ACHN (cell line): ENCODE results near the gene NTRK1.

Experiments used
- DNase-seq: peaks from one replicate; pipeline ENCODE4 v3.0.0-alpha.2; 2015
- in situ Hi-C: cut with HindIII; loops from 2 replicates; pipeline ENCODE4 v1.10.0; 2017; ENCODE audit warnings: low sequenced_read_pairs, low pct_ligation_motif_present, low pct_unique_long_range_greater_than_20kb

Gene NTRK1

GRCh38 chr1:156836041-156836654, 24.5 kb upstream of the NTRK1 start:
- in situ Hi-C loops, result no loop called here
- no peak for DNase-seq

GRCh38 chr1:156836892-156837291, 23.8 kb upstream of the NTRK1 start:
- in situ Hi-C loops, result no loop called here
- DNase-seq, result no peak

- DNase-seq, result peak; percentile 34
- in situ Hi-C loops, result no loop called here
Observed at GRCh38 chr1:156838972-156839371, 21.7 kb upstream of the NTRK1 start.

DNA sequence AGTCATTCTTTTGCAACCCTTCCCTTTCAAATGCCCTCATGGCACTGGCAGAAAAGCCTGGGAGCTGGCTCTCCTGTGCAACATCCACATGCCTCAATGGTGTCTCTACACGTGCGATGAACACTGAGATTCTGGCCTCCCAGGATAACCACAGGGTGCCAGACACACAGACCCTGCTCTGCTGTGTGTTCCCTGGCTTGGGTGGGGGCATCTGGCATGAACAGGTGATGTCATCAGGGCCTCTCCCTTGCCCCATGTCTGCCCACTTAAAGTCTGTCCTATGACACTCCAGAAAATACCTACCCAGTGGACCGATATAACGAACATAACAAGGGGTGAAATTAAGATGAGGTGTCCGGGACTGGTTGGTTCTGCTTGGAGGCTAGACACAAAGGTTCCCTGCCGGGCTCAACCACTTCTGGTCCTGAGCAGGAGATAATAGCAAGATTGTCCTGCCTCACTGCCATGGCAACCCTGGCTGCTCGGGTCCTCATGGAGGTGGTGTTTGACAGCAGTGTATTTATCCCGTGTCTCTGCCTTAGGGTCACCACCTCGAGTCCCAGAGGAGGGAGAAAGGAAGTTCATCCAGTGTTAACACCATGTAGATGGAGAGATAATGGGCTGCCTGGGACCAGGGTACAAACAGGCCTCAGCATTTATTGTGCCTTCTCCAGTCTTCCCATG, 21.1 kb upstream of the NTRK1 start:
- in situ Hi-C loops, result no loop called here
- no peak for DNase-seq

DNA sequence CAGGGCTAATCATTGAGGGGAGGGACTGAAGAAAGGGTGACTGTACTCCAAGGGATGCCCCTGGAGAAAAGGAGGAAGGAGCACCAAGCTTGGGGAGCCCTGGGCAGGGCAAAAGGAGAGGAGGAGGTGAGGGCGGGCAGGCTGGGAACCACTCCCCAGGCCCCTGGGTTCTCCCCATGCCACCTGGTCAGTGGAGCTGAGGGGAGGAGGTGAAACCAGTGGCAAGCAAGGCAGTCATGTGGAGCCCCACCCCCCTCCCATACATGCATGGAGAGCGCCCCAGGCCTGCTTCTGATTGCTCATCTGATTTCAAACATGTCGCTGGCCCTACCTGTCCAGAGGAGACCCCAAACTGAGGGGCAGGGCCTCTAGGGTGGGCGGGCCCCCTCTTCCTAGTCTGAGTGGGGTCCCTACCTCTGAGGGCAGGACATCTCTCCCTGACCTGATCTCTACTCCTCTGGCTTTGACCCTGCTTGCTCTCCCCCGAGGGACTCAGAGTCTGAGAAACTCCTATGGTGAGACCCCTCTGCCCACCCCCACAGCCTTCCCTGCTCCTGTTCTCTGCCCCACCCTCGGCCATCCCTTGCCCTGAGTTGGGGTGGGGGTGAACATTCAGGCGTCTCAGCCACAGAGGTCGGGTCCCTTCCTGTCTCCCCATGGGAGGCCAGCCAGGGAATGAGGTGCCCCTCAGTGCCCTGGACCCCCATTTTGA, 20.3 kb upstream of the NTRK1 start:
- in situ Hi-C loops, result no loop called here
- no peak for DNase-seq

DNA sequence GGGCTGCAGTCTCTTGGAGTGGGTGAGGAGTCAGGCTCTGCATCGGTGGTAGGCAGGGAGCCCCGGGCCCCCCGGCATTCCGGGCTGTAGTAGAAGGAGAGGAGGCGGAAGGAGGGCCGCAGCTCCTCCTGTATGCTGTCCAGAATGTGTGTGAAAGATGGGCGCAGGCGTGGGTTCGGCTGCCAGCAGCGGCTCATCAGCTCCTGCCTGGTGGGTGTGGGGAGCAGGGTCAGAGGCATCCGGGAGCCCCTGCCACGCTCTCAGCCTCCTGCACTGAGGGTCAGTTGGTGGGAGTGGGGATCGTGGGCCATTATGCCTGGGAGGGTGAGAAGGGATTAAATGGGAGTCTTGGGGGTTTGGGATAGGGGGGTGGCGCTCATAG, 19.8 kb upstream of the NTRK1 start:
- in situ Hi-C loops, result no loop called here
- no peak for DNase-seq

- in situ Hi-C loops, result no loop called here
- no peak for DNase-seq
Observed at GRCh38 chr1:156841295-156841855, 19.3 kb upstream of the NTRK1 start.

DNA sequence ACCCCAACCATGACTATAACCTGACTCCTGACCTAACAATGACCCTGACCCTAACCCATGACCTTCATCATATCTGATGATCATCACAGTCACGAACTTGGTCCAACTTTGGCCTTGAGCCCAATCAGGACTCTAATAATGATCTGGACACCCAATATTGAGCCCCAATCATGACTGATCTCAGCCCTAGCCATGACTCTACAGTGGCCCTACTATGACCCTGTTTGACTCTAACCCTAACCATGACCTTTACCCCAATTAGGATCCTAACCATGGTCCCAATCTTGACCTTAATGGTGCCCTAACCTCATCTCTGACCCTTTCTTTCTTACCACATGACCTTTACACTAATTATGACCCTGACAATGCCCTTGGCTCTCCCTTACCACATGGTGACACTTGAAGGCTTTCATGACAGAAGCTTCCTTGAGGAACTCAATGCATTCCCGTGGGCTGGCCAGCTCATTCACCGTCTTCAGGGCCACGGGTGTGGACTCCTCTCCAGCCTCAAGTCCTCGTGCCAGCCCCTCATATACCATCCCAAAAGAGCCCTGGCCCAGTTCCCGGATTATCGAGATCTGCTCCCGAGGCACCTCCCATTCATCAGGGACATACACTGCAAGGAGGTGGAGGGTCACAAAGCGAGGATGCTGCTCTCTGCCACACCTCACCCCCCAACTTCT, 17.9 kb upstream of the NTRK1 start:
- in situ Hi-C loops, result no loop called here
- DNase-seq, result no peak

DNA sequence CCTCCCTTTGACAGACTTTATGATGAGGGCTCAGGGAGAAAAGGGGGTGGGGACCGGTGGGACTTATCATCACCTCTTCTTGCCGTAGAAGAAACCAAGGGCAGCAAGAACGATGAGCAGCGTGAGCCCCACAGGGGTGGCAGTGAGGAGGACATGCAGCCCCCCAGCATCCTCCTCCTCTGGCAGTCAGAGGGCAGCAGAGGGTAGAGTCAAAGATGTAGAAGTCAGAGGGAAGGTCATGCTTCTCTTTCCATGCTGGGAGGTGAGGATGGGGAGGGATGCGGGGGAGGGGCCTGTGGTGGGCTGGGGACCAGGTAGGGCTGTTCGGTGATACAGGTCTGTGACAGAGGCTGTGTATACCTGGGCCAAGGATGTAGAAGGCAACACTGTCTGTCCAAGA, 16.6 kb upstream of the NTRK1 start:
- DNase-seq, result no peak
- in situ Hi-C loops, result no loop called here

DNA sequence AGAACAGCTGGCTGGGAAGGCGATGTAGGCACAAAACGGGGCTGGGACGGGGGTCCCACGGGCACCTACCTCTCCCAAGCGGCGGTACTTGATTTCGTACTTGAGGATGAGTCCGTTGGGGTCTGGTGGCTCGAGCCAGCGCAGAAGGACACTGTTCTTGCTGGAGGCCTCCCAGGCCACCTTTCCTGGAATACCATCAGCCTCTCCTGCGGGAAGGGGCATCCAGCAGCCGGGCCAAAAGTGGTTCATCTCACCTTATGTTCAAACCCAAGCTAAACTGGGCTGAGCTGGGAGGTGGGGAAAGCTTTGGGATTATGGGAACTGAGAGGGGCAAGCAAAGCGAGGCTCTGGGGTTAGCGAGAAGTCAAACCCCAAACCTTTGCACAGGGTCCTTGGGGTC, 16.0 kb upstream of the NTRK1 start:
- DNase-seq, result no peak
- in situ Hi-C loops, result no loop called here

DNA sequence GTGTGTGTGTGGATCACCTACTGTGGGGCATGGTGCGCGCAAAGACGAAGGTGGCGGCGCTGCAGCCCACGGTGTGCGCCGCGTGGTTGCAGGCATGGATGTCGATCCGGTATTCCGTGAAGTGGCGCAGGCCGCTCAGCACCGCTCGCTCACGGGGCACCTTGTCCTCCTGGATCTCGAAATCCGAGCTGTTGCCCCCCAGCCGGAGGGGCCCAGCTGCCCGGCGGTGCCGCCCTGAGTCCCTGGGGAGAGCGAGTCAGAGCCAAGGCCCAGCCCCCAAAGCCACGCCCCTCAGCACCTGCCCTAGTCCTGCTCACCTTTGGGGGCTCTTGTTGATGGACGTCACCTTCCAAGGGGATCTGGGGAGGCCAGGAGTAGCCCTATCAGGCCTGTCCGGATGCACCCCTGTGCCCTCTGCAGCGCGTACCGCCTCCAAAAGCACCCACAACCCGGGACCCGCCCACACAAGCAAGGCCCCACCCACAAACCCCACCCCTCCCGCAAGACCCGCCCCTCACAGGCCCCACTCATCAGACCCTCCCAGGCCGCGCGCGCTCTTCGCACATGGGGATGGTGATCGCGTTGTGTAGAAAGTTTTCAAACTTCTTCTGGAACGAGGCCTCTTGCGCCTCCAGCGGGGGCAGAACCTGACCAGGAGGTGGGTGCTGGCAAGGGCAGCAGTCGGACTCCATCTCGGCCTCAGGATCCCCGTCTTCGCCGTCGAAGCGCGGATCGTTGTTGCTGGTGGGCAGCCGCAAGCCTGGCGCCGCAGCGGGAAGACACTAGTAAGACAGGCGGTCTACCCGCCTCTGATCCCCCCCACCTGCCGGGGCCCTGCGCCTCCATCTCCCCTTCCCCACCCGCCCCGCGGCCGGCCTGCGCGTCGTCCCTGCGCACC, 15.4 kb upstream of the NTRK1 start:
- in situ Hi-C loops, result no loop called here
- DNase-seq, result no peak

- in situ Hi-C loops, result no loop called here
- no peak for DNase-seq
Observed at GRCh38 chr1:156845953-156846545, 14.6 kb upstream of the NTRK1 start.

DNA sequence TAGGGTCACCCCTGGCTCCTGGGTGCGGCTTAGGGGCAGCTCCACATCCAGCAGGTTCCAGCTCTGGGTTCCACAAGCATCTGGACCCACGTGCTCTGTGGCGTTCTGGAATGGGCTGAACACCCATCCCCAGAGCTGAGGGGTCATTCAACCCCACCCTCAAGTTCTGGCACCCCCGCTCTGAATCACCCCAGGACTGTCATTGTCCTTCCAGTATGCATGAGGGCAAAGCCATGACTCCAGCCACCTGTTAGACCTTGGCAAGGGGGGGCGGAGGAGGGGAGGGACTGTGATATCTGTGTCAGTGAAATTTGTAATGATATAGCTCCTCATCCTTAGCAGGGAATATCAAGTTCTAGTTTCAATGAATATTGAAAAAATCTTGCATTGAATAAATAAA, 14.0 kb upstream of the NTRK1 start:
- in situ Hi-C loops, result no loop called here

GRCh38 chr1:156847591-156848460, 12.8 kb upstream of the NTRK1 start:
- no peak for DNase-seq
- in situ Hi-C loops, result no loop called here

More for the DNA sequence above, 14.0 kb upstream of the NTRK1 start:
- DNase-seq, result no peak

DNA sequence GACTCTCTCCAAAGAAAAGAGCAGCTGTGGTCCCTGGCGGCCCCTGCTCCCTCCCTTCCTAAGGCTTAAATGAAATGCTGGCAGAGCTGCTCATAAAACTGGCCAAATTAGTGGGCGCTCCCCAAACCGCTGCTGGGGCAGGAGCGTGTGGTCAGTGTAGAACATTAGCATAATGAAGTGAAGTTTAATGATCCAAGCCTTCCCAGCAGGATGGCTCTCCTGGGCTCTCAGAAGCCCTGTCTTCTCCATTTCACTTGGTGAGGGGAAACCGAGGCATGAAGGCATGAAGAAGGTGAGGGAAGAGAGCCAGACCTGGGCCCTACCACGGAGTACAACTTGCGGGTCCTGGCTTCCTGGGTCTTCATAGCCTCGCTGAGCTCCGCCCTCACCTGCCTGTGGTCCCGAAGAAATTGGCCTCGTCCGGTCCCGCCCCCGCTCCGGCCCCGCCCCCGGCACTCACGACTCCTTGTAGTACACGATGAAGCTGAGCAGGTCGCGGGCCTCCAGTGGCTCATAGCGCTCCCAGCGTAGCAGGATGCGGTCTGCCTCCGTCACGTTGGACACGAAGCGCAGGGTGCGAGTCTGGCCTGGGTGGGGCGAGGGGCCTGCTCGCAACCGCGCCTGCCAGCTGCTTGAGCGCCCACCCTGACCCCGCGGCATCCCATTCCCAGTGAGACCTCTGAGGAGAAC, 12.1 kb upstream of the NTRK1 start:
- in situ Hi-C loops, result no loop called here
- DNase-seq, result no peak

GRCh38 chr1:156849151-156849496, 11.5 kb upstream of the NTRK1 start:
- in situ Hi-C loops, result no loop called here
- no peak for DNase-seq
